GM18858 (cell line): ENCODE measurements around the gene CIB2.

Experiments
- ATAC-seq: cut with Tn5 transposase; IDR thresholded peaks from one replicate; pipeline ENCODE4 v1.9.1; 2021; ENCODE audit not compliant: unreplicated experiment

Gene CIB2

GRCh38 chr15:78109156-78109555 lies 22.1 kb downstream of the CIB2 start:
- no peak for ATAC-seq

- ATAC-seq, result no peak
These were observed 22.8 kb downstream of the CIB2 start for GRCh38 chr15:78108300-78109084.

GRCh38 chr15:78107471-78107870 lies 23.8 kb downstream of the CIB2 start:
- ATAC-seq, result no peak

- ATAC-seq, result no peak
These were observed 25.6 kb downstream of the CIB2 start for GRCh38 chr15:78105476-78106241.

- ATAC-seq, result no peak
These were observed 26.4 kb downstream of the CIB2 start for GRCh38 chr15:78104566-78105475.

- ATAC-seq, result no peak
These were observed 27.1 kb downstream of the CIB2 start for GRCh38 chr15:78104119-78104479.

- peak; percentile 72 for ATAC-seq
These were observed 27.7 kb downstream of the CIB2 start for GRCh38 chr15:78103406-78104118.

- ATAC-seq, result no peak
These were observed 28.5 kb downstream of the CIB2 start for GRCh38 chr15:78102741-78103140.

- no peak for ATAC-seq
These were observed 29.0 kb downstream of the CIB2 start for GRCh38 chr15:78102211-78102610.

GRCh38 chr15:78101423-78102105 lies 29.7 kb downstream of the CIB2 start:
- ATAC-seq, result no peak

- ATAC-seq, result no peak
These were observed 30.4 kb downstream of the CIB2 start for GRCh38 chr15:78100886-78101285.

- no peak for ATAC-seq
These were observed 33.0 kb downstream of the CIB2 start for GRCh38 chr15:78098131-78098755.

GRCh38 chr15:78097667-78098066 lies 33.6 kb downstream of the CIB2 start:
- ATAC-seq, result no peak

GRCh38 chr15:78093242-78094020 lies 37.8 kb downstream of the CIB2 start:
- ATAC-seq, result no peak

GRCh38 chr15:78092261-78093041 lies 38.8 kb downstream of the CIB2 start, which contains the start of gene SH2D7:
SH2D7 (plus strand) TSS chr15:78092561; CDS start chr15:78092585, 24 bp downstream.
- ATAC-seq, result no peak

GRCh38 chr15:78090422-78091063 lies 40.7 kb downstream of the CIB2 start:
- ATAC-seq, result no peak

- ATAC-seq, result no peak
These were observed 42.5 kb downstream of the CIB2 start for GRCh38 chr15:78088773-78089080.
